SU-DHL-6 (cell line): ENCODE measurements around the gene MAP2K5.

Experiments
- H2AFZ ChIP-seq: fragments of 200-600 bp; sonication (generic); 2 replicates; pipeline ENCODE4 v1.6.1; 2014; ENCODE audit warnings: low read depth, mild to moderate bottlenecking, moderate library complexity, mixed read lengths, antibody characterized with exemption, low read length; ENCODE audit not compliant: severe bottlenecking
- H3F3A ChIP-seq: fragments of 200-600 bp; shearing (Covaris generic); 2 replicates; pipeline ENCODE4 v1.6.0; 2016; ENCODE audit warnings: antibody characterized with exemption, mild to moderate bottlenecking; ENCODE audit not compliant: insufficient read depth
- H3K27ac ChIP-seq: fragments of 200-600 bp; sonication (generic); 2 replicates; pipeline ENCODE4 v1.5.1; 2016; ENCODE audit warnings: low read depth, mild to moderate bottlenecking, low read length, moderate library complexity, mixed read lengths
- H3K27me3 ChIP-seq: fragments of 200-600 bp; sonication (generic), shearing (Covaris generic); 2 replicates; pipeline ENCODE4 v1.6.0; 2014; ENCODE audit warnings: mild to moderate bottlenecking, low read length
- H3K36me3 ChIP-seq: fragments of 200-600 bp; sonication (generic); 2 replicates; pipeline ENCODE4 v1.6.1; 2014; ENCODE audit warnings: mild to moderate bottlenecking, low read length, mixed read lengths
- H3K4me2 ChIP-seq: fragments of 300-600, 200-600 bp; shearing (Covaris generic), sonication (generic); 2 replicates; pipeline ENCODE4 v1.6.0; 2014; ENCODE audit warnings: low read length, low read depth, mild to moderate bottlenecking; ENCODE audit not compliant: poor library complexity, severe bottlenecking
- H3K4me3 ChIP-seq: fragments of 200-600 bp; sonication (generic); 2 replicates; pipeline ENCODE4 v1.5.1; 2014; ENCODE audit warnings: antibody characterized with exemption, low read length, mild to moderate bottlenecking, mixed read lengths; ENCODE audit not compliant: insufficient read depth, poor library complexity, severe bottlenecking
- H3K79me2 ChIP-seq: fragments of 200-600 bp; sonication (generic); 2 replicates; pipeline ENCODE4 v1.6.1; 2014; ENCODE audit warnings: mild to moderate bottlenecking, low read length, moderate library complexity; ENCODE audit not compliant: insufficient read depth
- H3K9ac ChIP-seq: fragments of 200-600 bp; sonication (generic); 2 replicates; pipeline ENCODE4 v1.7.0; 2014; ENCODE audit warnings: mild to moderate bottlenecking, low read length
- H3K9me2 ChIP-seq: fragments of 200-600 bp; sonication (generic); replicated peaks from 2 replicates; pipeline ENCODE4 v1.6.1; 2014; ENCODE audit warnings: low read length; ENCODE audit not compliant: insufficient read depth
- H3K9me3 ChIP-seq: fragments of 200-600 bp; sonication (generic); 2 replicates; pipeline ENCODE4 v1.6.1; 2014; ENCODE audit warnings: low read length, mixed read lengths; ENCODE audit not compliant: insufficient read depth
- H4K20me1 ChIP-seq: fragments of 200-600 bp; sonication (generic); 2 replicates; pipeline ENCODE4 v1.6.1; 2014; ENCODE audit warnings: low read depth, mild to moderate bottlenecking, antibody characterized with exemption, low read length, moderate library complexity, mixed read lengths
- CTCF ChIP-seq: fragments of 200-600 bp; sonication (generic); IDR thresholded peaks from one replicate; pipeline ENCODE4 v1.5.1; 2017; ENCODE audit warnings: antibody characterized with exemption, mild to moderate bottlenecking, low read length, moderate library complexity; ENCODE audit not compliant: insufficient read depth, poor library complexity, severe bottlenecking
- EZH2phosphoT487 ChIP-seq: fragments of 200-600 bp; sonication (generic), shearing (Covaris generic); conservative IDR thresholded peaks from 2 replicates; pipeline ENCODE4 v1.6.1; 2018; ENCODE audit warnings: mild to moderate bottlenecking, antibody characterized with exemption, low read length, moderate library complexity, mixed read lengths

MAP2K5 gene

GRCh38 chr15:67550522-67550921, 8.0 kb downstream of the MAP2K5 start:
- Histone ChIP-seq H3K79me2 (no peaks in the 10 kb centered on the region), H3K27me3 (no peaks in the 10 kb centered on the region), H3K27ac (no peak overlapping the region), H3K9me2 (no peaks in the 10 kb centered on the region), H3F3A (no peaks in the 10 kb centered on the region; the same call in 1 of the 2 replicates), H3K4me2 (no peak overlapping the region), H3K9me3 (no peaks in the 10 kb centered on the region), H4K20me1 (no peaks in the 10 kb centered on the region), H3K9ac (no peak overlapping the region), H3K36me3 (0 out of 2 replicates have a peak, but pooled peaks cover 4% of the 10 kb centered on the region), H3K4me3 (no peak overlapping the region), H2AFZ (no peak overlapping the region)
- no peak for TF ChIP-seq EZH2phosphoT487

- TF ChIP-seq CTCF = no peak
- TF ChIP-seq EZH2phosphoT487 = no peak
- Histone ChIP-seq H3K9me2 (no peaks in the 10 kb centered on the region), H2AFZ (no peak overlapping the region), H4K20me1 (no peaks in the 10 kb centered on the region), H3K79me2 (no peaks in the 10 kb centered on the region), H3K27me3 (no peaks in the 10 kb centered on the region), H3K4me2 (no peak overlapping the region), H3K4me3 (no peak overlapping the region), H3K27ac (no peak overlapping the region), H3K9ac (no peak overlapping the region), H3K9me3 (no peaks in the 10 kb centered on the region), H3K36me3 (0 out of 2 replicates have a peak, but pooled peaks cover 4% of the 10 kb centered on the region), H3F3A (no peaks in the 10 kb centered on the region)
Observed at GRCh38 chr15:67551207-67551743, 8.8 kb downstream of the MAP2K5 start.

- no peaks in the 10 kb centered on the region for H4K20me1 ChIP-seq
- H3K27me3 ChIP-seq = no peaks in the 10 kb centered on the region
- no peak overlapping the region for H3K27ac ChIP-seq
- no peak overlapping the region for H3K4me2 ChIP-seq
- no peak overlapping the region for H3K9ac ChIP-seq
- no peaks in the 10 kb centered on the region for H3F3A ChIP-seq
- no peaks in the 10 kb centered on the region for H3K79me2 ChIP-seq
- TF ChIP-seq EZH2phosphoT487 = no peak
- no peak for TF ChIP-seq CTCF
- H3K9me3 ChIP-seq = no peaks in the 10 kb centered on the region; the same call in 1 of the 2 replicates
- no peaks in the 10 kb centered on the region for H3K9me2 ChIP-seq
- H3K4me3 ChIP-seq = no peak overlapping the region
- peaks cover 11% of the 10 kb centered on the region; the same call in 1 of the 2 replicates for H3K36me3 ChIP-seq
- no peak overlapping the region for H2AFZ ChIP-seq
Observed at GRCh38 chr15:67554580-67554979, 12.1 kb downstream of the MAP2K5 start.

- H3K27ac ChIP-seq = no peak overlapping the region
- no peaks in the 10 kb centered on the region for H3K79me2 ChIP-seq
- H3K9me3 ChIP-seq = no peaks in the 10 kb centered on the region; the same call in 1 of the 2 replicates
- no peaks in the 10 kb centered on the region for H3F3A ChIP-seq
- no peak overlapping the region for H3K4me3 ChIP-seq
- H3K9me2 ChIP-seq = no peaks in the 10 kb centered on the region
- no peaks in the 10 kb centered on the region for H4K20me1 ChIP-seq
- H3K36me3 ChIP-seq = peaks cover 7% of the 10 kb centered on the region; the same call in 1 of the 2 replicates
- H3K27me3 ChIP-seq = no peaks in the 10 kb centered on the region
- H2AFZ ChIP-seq = no peak overlapping the region
- H3K4me2 ChIP-seq = no peak overlapping the region
- no peak overlapping the region for H3K9ac ChIP-seq
- TF ChIP-seq EZH2phosphoT487 (no peak), CTCF (no peak)
Observed at GRCh38 chr15:67556976-67557570, 14.6 kb downstream of the MAP2K5 start.
